ENCODE results near the gene MYBBP1A. TPM values are rescaled to one million over a fixed set of nuclear protein-coding genes. Genes with fewer than 3 reads are reported as not detected.

MYBBP1A gene
- total and polyA plus RNA-seq, 4 donors, result 12.2 to 23.3 (median 20.0) TPM

DNA sequence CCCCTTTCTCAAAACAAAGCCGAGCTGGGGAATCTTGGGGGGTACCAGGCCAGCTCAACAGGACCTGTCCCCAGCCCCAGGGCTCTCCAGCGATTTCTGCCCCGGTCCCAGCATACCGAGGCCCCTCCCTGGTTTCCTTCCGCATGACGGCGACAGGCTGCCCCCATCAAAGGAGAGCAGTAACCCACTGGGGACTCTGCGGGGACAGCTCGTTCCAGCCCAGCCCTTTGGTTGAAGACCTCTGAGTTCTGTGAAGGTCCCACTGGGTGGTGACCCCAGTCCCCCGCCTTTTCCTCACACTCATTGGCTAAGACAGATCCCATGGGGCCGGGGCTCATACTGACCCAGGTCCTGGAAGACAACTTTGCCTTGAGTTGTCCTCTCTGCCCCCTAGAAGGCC is 33.2 kb upstream of the MYBBP1A start:
- Histone ChIP-seq H3K4me1 (ENCODE audit: control insufficient read depth in 4 of 4, insufficient read depth in 4 of 4, low read length in 3 of 4) (peaks cover 6 to 16% (median 11%) of the 10 kb centered on the region in 4 donors), H3K27me3 (ENCODE audit: control insufficient read depth in 4 of 4, insufficient read depth in 4 of 4, low read length in 3 of 4) (peaks cover 0 to 3% (median 1%) of the 10 kb centered on the region in 4 donors), H3K9ac (ENCODE audit: low read depth in 1 of 2, low read length in 2 of 2) (no peak overlapping the region)

DNA sequence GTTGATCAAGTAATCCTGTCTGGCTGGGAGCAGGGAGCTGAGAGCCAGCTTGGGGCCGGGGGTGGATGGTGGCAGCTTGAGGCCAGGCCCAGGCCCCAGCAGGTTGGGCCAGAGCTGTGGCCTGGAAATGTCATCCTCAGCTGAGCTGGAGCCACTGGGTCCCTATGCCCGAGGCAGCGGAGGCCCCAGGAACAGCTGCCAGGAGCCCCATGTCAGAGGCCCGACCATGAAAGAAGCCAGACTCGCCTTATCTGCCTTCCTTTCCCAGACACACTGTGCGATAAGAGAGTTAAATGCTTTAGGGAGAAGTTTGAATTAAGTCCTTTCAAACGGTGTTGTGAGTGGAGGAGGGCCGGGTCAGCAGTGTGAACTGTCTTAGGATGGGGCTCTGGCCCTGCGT is 32.6 kb upstream of the MYBBP1A start:
- DNase-seq (ENCODE audit: low spot score), result no peak
- H3K9me3 ChIP-seq (ENCODE audit: control insufficient read depth in 4 of 4, low read length in 3 of 4), result no peaks in the 10 kb centered on the region
- H3K4me1 ChIP-seq (ENCODE audit: control insufficient read depth in 4 of 4, insufficient read depth in 4 of 4, low read length in 3 of 4), result peaks cover 6 to 16% (median 11%) of the 10 kb centered on the region in 4 donors
- H3K27me3 ChIP-seq (ENCODE audit: control insufficient read depth in 4 of 4, insufficient read depth in 4 of 4, low read length in 3 of 4), result peaks cover 0 to 5% (median 1%) of the 10 kb centered on the region in 4 donors
- WGBS, result 56% methylated on average over 9 of the region's 9 CpGs
- H3K36me3 ChIP-seq (ENCODE audit: control insufficient read depth in 4 of 4, insufficient read depth in 3 of 4, low read depth in 1 of 4, low read length in 3 of 4), result no peaks in the 10 kb centered on the region
- no peak overlapping the region for H3K9ac ChIP-seq (ENCODE audit: low read depth in 1 of 2, low read length in 2 of 2)
- H3K4me3 ChIP-seq (ENCODE audit: low read depth in 1 of 3, low read length in 3 of 3), result no peak overlapping the region
- no peak overlapping the region for H3K27ac ChIP-seq (ENCODE audit: low read depth in 1 of 2, low read length in 2 of 2)
- TF ChIP-seq HNF4A (conservative IDR thresholded peaks at IDR 0.05), result no peak
- TF ChIP-seq HNF4G (IDR thresholded peaks at IDR 0.05), result no peak
- TF ChIP-seq, protein P1, sequence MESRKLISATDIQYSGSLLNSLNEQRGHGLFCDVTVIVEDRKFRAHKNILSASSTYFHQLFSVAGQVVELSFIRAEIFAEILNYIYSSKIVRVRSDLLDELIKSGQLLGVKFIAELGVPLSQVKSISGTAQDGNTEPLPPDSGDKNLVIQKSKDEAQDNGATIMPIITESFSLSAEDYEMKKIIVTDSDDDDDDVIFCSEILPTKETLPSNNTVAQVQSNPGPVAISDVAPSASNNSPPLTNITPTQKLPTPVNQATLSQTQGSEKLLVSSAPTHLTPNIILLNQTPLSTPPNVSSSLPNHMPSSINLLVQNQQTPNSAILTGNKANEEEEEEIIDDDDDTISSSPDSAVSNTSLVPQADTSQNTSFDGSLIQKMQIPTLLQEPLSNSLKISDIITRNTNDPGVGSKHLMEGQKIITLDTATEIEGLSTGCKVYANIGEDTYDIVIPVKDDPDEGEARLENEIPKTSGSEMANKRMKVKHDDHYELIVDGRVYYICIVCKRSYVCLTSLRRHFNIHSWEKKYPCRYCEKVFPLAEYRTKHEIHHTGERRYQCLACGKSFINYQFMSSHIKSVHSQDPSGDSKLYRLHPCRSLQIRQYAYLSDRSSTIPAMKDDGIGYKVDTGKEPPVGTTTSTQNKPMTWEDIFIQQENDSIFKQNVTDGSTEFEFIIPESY (IDR thresholded peaks at IDR 0.05), result no peak
- no peak for TF ChIP-seq EGR1 (IDR thresholded peaks at IDR 0.05; ENCODE audit: low read depth in 2 of 2)

More for the DNA sequence above, 33.2 kb upstream of the MYBBP1A start:
- DNase-seq (ENCODE audit: low spot score), result no peak
- Histone ChIP-seq H3K9me3 (ENCODE audit: control insufficient read depth in 4 of 4, low read length in 3 of 4) (no peaks in the 10 kb centered on the region), H3K4me3 (ENCODE audit: low read depth in 1 of 3, low read length in 3 of 3) (no peak overlapping the region), H3K36me3 (ENCODE audit: control insufficient read depth in 4 of 4, insufficient read depth in 3 of 4, low read depth in 1 of 4, low read length in 3 of 4) (no peaks in the 10 kb centered on the region), H3K27ac (ENCODE audit: low read depth in 1 of 2, low read length in 2 of 2) (no peak overlapping the region)
- WGBS, result 81% methylated on average over 11 of the region's 11 CpGs
- no peak for TF ChIP-seq EGR1 (IDR thresholded peaks at IDR 0.05; ENCODE audit: low read depth in 2 of 2)

DNA sequence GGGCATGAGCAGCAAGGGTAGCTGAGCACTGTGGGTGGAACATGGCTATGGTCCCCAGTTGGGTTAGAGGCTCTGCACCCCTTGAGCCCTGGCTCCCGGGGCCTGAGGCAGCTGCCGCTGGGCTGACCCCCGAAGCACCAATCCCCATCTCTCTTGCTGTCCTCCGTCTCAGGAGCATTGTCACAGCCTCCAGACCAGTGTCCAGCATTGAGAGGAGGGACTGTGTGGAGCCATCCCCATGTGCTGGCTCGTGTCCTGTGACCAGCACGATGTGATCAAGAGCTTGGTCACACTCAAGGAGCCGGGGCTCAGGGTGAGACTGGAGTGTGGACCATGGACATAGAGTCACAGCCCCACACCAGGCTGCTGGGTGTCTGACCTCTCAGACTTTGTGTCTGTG is 32.0 kb upstream of the MYBBP1A start:
- no peak for DNase-seq (ENCODE audit: low spot score)
- no peak overlapping the region for H3K27ac ChIP-seq (ENCODE audit: low read depth in 1 of 2, low read length in 2 of 2)

DNA sequence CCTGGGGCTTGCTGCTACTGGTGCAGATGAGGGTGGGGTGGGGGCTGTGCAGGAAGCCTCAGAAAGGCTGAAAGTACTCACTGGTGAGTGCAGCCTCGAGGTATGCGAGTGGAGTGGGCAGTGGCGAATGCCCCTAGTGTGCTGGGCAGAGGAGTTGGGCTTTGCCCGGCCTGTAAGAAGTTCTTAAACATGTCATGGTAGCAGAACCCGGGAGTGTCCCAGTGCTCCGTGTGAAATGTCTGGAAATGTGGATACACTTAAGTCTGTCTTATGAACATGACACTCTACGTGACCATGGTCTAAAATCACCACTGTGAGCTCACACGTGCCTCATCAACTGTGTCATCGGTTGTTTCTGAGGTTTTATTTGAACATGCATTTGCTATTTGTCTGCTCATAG is 30.9 kb upstream of the MYBBP1A start:
- Histone ChIP-seq H3K9me3 (ENCODE audit: control insufficient read depth in 4 of 4, low read length in 3 of 4) (no peaks in the 10 kb centered on the region), H3K4me1 (ENCODE audit: control insufficient read depth in 4 of 4, insufficient read depth in 4 of 4, low read length in 3 of 4) (peaks cover 6 to 16% (median 11%) of the 10 kb centered on the region in 4 donors), H3K4me3 (ENCODE audit: low read depth in 1 of 3, low read length in 3 of 3) (no peak overlapping the region), H3K36me3 (ENCODE audit: control insufficient read depth in 4 of 4, insufficient read depth in 3 of 4, low read depth in 1 of 4, low read length in 3 of 4) (no peaks in the 10 kb centered on the region), H3K27me3 (ENCODE audit: control insufficient read depth in 4 of 4, insufficient read depth in 4 of 4, low read length in 3 of 4) (peaks cover 0 to 6% (median 1%) of the 10 kb centered on the region in 4 donors), H3K27ac (ENCODE audit: low read depth in 1 of 2, low read length in 2 of 2) (no peak overlapping the region), H3K9ac (ENCODE audit: low read depth in 1 of 2, low read length in 2 of 2) (no peak overlapping the region)
- TF ChIP-seq FOXA1 (IDR thresholded peaks at IDR 0.05) (no peak), GABPA (IDR thresholded peaks at IDR 0.05 in 1 of 2, conservative IDR thresholded peaks at IDR 0.05 in 1 of 2) (no peak), HNF4A (conservative IDR thresholded peaks at IDR 0.05) (no peak), RAD21 (IDR thresholded peaks at IDR 0.05) (no peak), EGR1 (IDR thresholded peaks at IDR 0.05; ENCODE audit: low read depth in 2 of 2) (no peak), HNF4G (IDR thresholded peaks at IDR 0.05) (no peak)
- TF ChIP-seq, protein P2, sequence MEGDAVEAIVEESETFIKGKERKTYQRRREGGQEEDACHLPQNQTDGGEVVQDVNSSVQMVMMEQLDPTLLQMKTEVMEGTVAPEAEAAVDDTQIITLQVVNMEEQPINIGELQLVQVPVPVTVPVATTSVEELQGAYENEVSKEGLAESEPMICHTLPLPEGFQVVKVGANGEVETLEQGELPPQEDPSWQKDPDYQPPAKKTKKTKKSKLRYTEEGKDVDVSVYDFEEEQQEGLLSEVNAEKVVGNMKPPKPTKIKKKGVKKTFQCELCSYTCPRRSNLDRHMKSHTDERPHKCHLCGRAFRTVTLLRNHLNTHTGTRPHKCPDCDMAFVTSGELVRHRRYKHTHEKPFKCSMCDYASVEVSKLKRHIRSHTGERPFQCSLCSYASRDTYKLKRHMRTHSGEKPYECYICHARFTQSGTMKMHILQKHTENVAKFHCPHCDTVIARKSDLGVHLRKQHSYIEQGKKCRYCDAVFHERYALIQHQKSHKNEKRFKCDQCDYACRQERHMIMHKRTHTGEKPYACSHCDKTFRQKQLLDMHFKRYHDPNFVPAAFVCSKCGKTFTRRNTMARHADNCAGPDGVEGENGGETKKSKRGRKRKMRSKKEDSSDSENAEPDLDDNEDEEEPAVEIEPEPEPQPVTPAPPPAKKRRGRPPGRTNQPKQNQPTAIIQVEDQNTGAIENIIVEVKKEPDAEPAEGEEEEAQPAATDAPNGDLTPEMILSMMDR (IDR thresholded peaks at IDR 0.05; ENCODE audit: low read depth, low read length, missing input control), result no peak
- TF ChIP-seq, protein P3, sequence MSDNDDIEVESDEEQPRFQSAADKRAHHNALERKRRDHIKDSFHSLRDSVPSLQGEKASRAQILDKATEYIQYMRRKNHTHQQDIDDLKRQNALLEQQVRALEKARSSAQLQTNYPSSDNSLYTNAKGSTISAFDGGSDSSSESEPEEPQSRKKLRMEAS (IDR thresholded peaks at IDR 0.05), result no peak
- TF ChIP-seq, protein P4, sequence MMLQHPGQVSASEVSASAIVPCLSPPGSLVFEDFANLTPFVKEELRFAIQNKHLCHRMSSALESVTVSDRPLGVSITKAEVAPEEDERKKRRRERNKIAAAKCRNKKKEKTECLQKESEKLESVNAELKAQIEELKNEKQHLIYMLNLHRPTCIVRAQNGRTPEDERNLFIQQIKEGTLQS (IDR thresholded peaks at IDR 0.05), result no peak
- TF ChIP-seq, protein P5, sequence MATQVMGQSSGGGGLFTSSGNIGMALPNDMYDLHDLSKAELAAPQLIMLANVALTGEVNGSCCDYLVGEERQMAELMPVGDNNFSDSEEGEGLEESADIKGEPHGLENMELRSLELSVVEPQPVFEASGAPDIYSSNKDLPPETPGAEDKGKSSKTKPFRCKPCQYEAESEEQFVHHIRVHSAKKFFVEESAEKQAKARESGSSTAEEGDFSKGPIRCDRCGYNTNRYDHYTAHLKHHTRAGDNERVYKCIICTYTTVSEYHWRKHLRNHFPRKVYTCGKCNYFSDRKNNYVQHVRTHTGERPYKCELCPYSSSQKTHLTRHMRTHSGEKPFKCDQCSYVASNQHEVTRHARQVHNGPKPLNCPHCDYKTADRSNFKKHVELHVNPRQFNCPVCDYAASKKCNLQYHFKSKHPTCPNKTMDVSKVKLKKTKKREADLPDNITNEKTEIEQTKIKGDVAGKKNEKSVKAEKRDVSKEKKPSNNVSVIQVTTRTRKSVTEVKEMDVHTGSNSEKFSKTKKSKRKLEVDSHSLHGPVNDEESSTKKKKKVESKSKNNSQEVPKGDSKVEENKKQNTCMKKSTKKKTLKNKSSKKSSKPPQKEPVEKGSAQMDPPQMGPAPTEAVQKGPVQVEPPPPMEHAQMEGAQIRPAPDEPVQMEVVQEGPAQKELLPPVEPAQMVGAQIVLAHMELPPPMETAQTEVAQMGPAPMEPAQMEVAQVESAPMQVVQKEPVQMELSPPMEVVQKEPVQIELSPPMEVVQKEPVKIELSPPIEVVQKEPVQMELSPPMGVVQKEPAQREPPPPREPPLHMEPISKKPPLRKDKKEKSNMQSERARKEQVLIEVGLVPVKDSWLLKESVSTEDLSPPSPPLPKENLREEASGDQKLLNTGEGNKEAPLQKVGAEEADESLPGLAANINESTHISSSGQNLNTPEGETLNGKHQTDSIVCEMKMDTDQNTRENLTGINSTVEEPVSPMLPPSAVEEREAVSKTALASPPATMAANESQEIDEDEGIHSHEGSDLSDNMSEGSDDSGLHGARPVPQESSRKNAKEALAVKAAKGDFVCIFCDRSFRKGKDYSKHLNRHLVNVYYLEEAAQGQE (IDR thresholded peaks at IDR 0.05), result no peak
- DNase-seq (ENCODE audit: low spot score), result no peak
- 89% methylated on average over 9 of the region's 9 CpGs for WGBS

More for the DNA sequence above, 32.0 kb upstream of the MYBBP1A start:
- no peak overlapping the region for H3K9ac ChIP-seq (ENCODE audit: low read depth in 1 of 2, low read length in 2 of 2)
- no peaks in the 10 kb centered on the region for H3K9me3 ChIP-seq (ENCODE audit: control insufficient read depth in 4 of 4, low read length in 3 of 4)
- no peaks in the 10 kb centered on the region for H3K36me3 ChIP-seq (ENCODE audit: control insufficient read depth in 4 of 4, insufficient read depth in 3 of 4, low read depth in 1 of 4, low read length in 3 of 4)
- 90% methylated on average over 7 of the region's 7 CpGs for WGBS
- H3K4me3 ChIP-seq (ENCODE audit: low read depth in 1 of 3, low read length in 3 of 3), result no peak overlapping the region
- TF ChIP-seq FOXA1 (IDR thresholded peaks at IDR 0.05) (no peak), RAD21 (IDR thresholded peaks at IDR 0.05) (no peak), HNF4A (conservative IDR thresholded peaks at IDR 0.05) (no peak)
- TF ChIP-seq, protein P3 (IDR thresholded peaks at IDR 0.05), result no peak
- H3K4me1 ChIP-seq (ENCODE audit: control insufficient read depth in 4 of 4, insufficient read depth in 4 of 4, low read length in 3 of 4), result peaks cover 6 to 16% (median 11%) of the 10 kb centered on the region in 4 donors
- H3K27me3 ChIP-seq (ENCODE audit: control insufficient read depth in 4 of 4, insufficient read depth in 4 of 4, low read length in 3 of 4), result peaks cover 0 to 6% (median 1%) of the 10 kb centered on the region in 4 donors

Measured in liver (tissue), 9 donors.